IMR-90 (cell line): ENCODE data around the gene P4HA2. TPM values are rescaled to one million over a fixed set of nuclear protein-coding genes. Genes with fewer than 3 reads are reported as not detected.

ENCODE experiments used
- ATAC-seq: fragments of 200-7000 bp; cut with Tn5 transposase; 2 replicates; pipeline ENCODE4 v1.9.1; 2020; ENCODE audit warnings: low read depth, mild to moderate bottlenecking, moderate library complexity
- BruUV-seq: library from RNA; stranded (reverse); fragments of 400-500 nt; replicated peaks from 2 replicates; lab custom pipeline; 2021; lab: Mats Ljungman, UMichigan
- CTCF ChIA-PET: fragments of 300-600 bp; formaldehyde crosslinking; extraction: SDS; loops from one replicate; lab custom pipeline; 2021; ENCODE audit warnings: antibody characterized with exemption; lab: Yijun Ruan, JAX
- POLR2A ChIA-PET: fragments of 300-600 bp; sonication (Branson Sonifier 250); formaldehyde crosslinking; loops from one replicate; lab custom pipeline; 2022; ENCODE audit warnings: antibody characterized with exemption; ENCODE audit not compliant: unreplicated experiment; lab: Charles Lee
- DNase-seq: peaks from one replicate; pipeline ENCODE4 v3.0.0; 2013
- H2AFZ ChIP-seq: replicated peaks from 2 replicates; pipeline ENCODE3; 2013; ENCODE audit warnings: low read length, mild to moderate bottlenecking; ENCODE audit not compliant: poor library complexity
- H2AK5ac ChIP-seq: 2 replicates; pipeline ENCODE4 v1.6.1; 2013; ENCODE audit warnings: low read depth, low read length, inconsistent platforms
- H2AK9ac ChIP-seq: replicated peaks from 2 replicates; pipeline ENCODE3; 2013; ENCODE audit warnings: mild to moderate bottlenecking, low read depth, low read length, moderate library complexity; ENCODE audit not compliant: poor library complexity
- H2BK120ac ChIP-seq: 2 replicates; pipeline ENCODE4 v1.6.1; 2013; ENCODE audit warnings: low read depth, low read length, inconsistent platforms
- H2BK15ac ChIP-seq: 3 replicates; pipeline ENCODE4 v1.6.1; 2013; ENCODE audit warnings: low read depth, low read length, inconsistent platforms
- H2BK20ac ChIP-seq: 2 replicates; pipeline ENCODE4 v1.6.1; 2013; ENCODE audit warnings: low read depth, mild to moderate bottlenecking, inconsistent platforms, low read length, moderate library complexity
- H2BK5ac ChIP-seq: 2 replicates; pipeline ENCODE4 v1.6.1; 2013; ENCODE audit warnings: mild to moderate bottlenecking, low read depth, low read length, inconsistent platforms; ENCODE audit not compliant: poor library complexity, severe bottlenecking
- H3K14ac ChIP-seq: replicated peaks from 2 replicates; pipeline ENCODE4 v1.6.1; 2013; ENCODE audit warnings: low read depth, low read length, inconsistent platforms
- H3K18ac ChIP-seq: 2 replicates; pipeline ENCODE4 v1.6.1; 2013; ENCODE audit warnings: low read depth, low read length, control low read depth
- H3K23ac ChIP-seq: 2 replicates; pipeline ENCODE4 v1.6.1; 2013; ENCODE audit warnings: low read depth, low read length, inconsistent platforms
- H3K27ac ChIP-seq: 2 replicates; pipeline ENCODE4 v1.5.1; 2013; ENCODE audit warnings: mild to moderate bottlenecking, control low read depth, low read length; ENCODE audit not compliant: insufficient read depth
- H3K27me3 ChIP-seq: 2 replicates; pipeline ENCODE4 v1.6.1; 2013; ENCODE audit warnings: low read length; ENCODE audit not compliant: control insufficient read depth, insufficient read depth
- H3K36me3 ChIP-seq: 2 replicates; pipeline ENCODE4 v1.6.1; 2013; ENCODE audit warnings: low read length, mixed read lengths; ENCODE audit not compliant: control insufficient read depth, insufficient read depth
- H3K4ac ChIP-seq: 2 replicates; pipeline ENCODE4 v1.6.1; 2013; ENCODE audit warnings: low read depth, low read length, inconsistent platforms
- H3K4me1 ChIP-seq: 2 replicates; pipeline ENCODE4 v1.6.1; 2013; ENCODE audit warnings: low read length, mixed read lengths; ENCODE audit not compliant: control insufficient read depth, insufficient read depth
- H3K4me2 ChIP-seq: 2 replicates; pipeline ENCODE4 v1.6.1; 2013; ENCODE audit warnings: low read depth, mild to moderate bottlenecking, control low read depth, low read length, moderate library complexity
- H3K4me3 ChIP-seq: 2 replicates; pipeline ENCODE4 v1.5.1; 2013; ENCODE audit warnings: low read depth, mild to moderate bottlenecking, control low read depth, low read length, moderate library complexity; ENCODE audit not compliant: insufficient read depth
- H3K56ac ChIP-seq: 2 replicates; pipeline ENCODE4 v1.6.1; 2013; ENCODE audit warnings: low read length, inconsistent platforms; ENCODE audit not compliant: insufficient read depth; ENCODE audit errors: extremely low read depth
- H3K79me1 ChIP-seq, 2 experiments: 2 replicates each; pipeline ENCODE4 v1.6.1; 2013; ENCODE audit warnings: low read length in 2 of 2, inconsistent platforms in 1 of 2, low read depth in 1 of 2
- H3K9ac ChIP-seq: 2 replicates; pipeline ENCODE4 v1.6.1; 2013; ENCODE audit warnings: low read depth, low read length, control low read depth
- H3K9me1 ChIP-seq: 2 replicates; pipeline ENCODE4 v1.6.1; 2013; ENCODE audit warnings: low read length, inconsistent platforms; ENCODE audit not compliant: insufficient read depth
- H3K9me3 ChIP-seq: 2 replicates; pipeline ENCODE4 v1.6.1; 2013; ENCODE audit warnings: low read length; ENCODE audit not compliant: control insufficient read depth, insufficient read depth
- H4K20me1 ChIP-seq: 2 replicates; pipeline ENCODE4 v1.6.1; 2013; ENCODE audit warnings: low read length, inconsistent platforms; ENCODE audit not compliant: insufficient read depth
- H4K5ac ChIP-seq: 2 replicates; pipeline ENCODE4 v1.6.1; 2013; ENCODE audit warnings: mild to moderate bottlenecking, low read depth, low read length, control low read depth
- H4K8ac ChIP-seq, 2 experiments: 2 replicates each; pipeline ENCODE4 v1.6.1; 2013; ENCODE audit warnings: low read depth in 2 of 2, low read length in 2 of 2, control low read depth in 1 of 2, inconsistent platforms in 1 of 2
- H4K91ac ChIP-seq: 2 replicates; pipeline ENCODE4 v1.6.1; 2013; ENCODE audit warnings: low read depth, low read length, inconsistent platforms; ENCODE audit not compliant: insufficient read depth
- ELK1 ChIP-seq: fragments of 150-350 bp; IDR thresholded peaks from 2 replicates; pipeline ENCODE4 v1.6.1; 2016; ENCODE audit warnings: low read depth, mild to moderate bottlenecking, low read length, moderate library complexity, borderline replicate concordance
- FOS ChIP-seq: fragments of 150-350 bp; IDR thresholded peaks from 2 replicates; pipeline ENCODE4 v1.6.1; 2016; ENCODE audit warnings: low read depth, low read length
- WGBS, 2 experiments: methylation state at CpG; one replicate each; pipeline versions ENCODE4 v1.1.5 to v1.1.7; 2013; ENCODE audit warnings: missing lambda C conversion rate in 2 of 2; ENCODE audit not compliant: insufficient read length in 1 of 2; ENCODE audit errors: extremely low coverage in 2 of 2; 5-methylcytosine and 5-hydroxymethylcytosine counted together
- dilution Hi-C: fragments of 300-500 bp; cut with HindIII; formaldehyde crosslinking; loops from one replicate; pipeline ENCODE4 v1.14.3; 2018; ENCODE audit warnings: low sequenced_read_pairs; ENCODE audit not compliant: unreplicated experiment
- in situ Hi-C: fragments of 300-500 bp; cut with MboI; formaldehyde crosslinking; loops from 3 replicates; pipeline ENCODE4 v1.14.3; 2019; ENCODE audit warnings: low sequenced_read_pairs, inconsistent platforms, mixed read lengths
- intact Hi-C: fragments of 100-400 bp; cut with micrococcal nuclease; formaldehyde crosslinking; loops from 2 replicates; pipeline ENCODE4 v1.10.0; 2022
- polyA plus RNA-seq, 3 experiments: library from polyadenylated mRNA; depleted of rRNA; stranded (reverse); fragments of >200 nt; gene quantifications; 2 replicates each; pipeline ENCODE4 v1.2.3, GENCODE V29; 2012; ENCODE audit warnings: low replicate concordance in 1 of 3
- total RNA-seq: library from RNA; depleted of rRNA; stranded (reverse); fragments of >200 nt; gene quantifications from 2 replicates; pipeline ENCODE4 v1.2.3, GENCODE V29; 2012

P4HA2 gene
- total and polyA plus RNA-seq, 2 of the 4 experiments (the other 2 are of a cell fraction), result 186 to 225 TPM

- Histone ChIP-seq H3K4me3 (no peak overlapping the region), H2AK5ac (no peak overlapping the region), H3K14ac (no peak overlapping the region), H3K4ac (no peak overlapping the region), H2BK5ac (no peak overlapping the region), H4K8ac (no peak overlapping the region), H3K23ac (no peak overlapping the region), H2AK9ac (no peak overlapping the region), H2BK20ac (no peak overlapping the region), H3K27ac (no peak overlapping the region), H3K9me3 (no peaks in the 10 kb centered on the region), H3K4me2 (no peak overlapping the region), H2BK120ac (no peak overlapping the region), H4K91ac (no peak overlapping the region), H3K18ac (no peak overlapping the region), H2BK15ac (no peak overlapping the region), H3K9ac (no peak overlapping the region), H2AFZ (no peak overlapping the region), H4K5ac (no peak overlapping the region), H3K9me1 (0 out of 2 replicates have a peak, but pooled peaks cover 3% of the 10 kb centered on the region), H3K56ac (no peak overlapping the region), H3K27me3 (no peaks in the 10 kb centered on the region), H3K4me1 (peaks cover 2% of the 10 kb centered on the region; the same call in 1 of the 2 replicates), H3K36me3 (no peaks in the 10 kb centered on the region), H4K20me1 (no peaks in the 10 kb centered on the region), H3K79me1 (no peaks in the 10 kb centered on the region)
- BruUV-seq, result no TSS peak
- ATAC-seq (no peak), DNase-seq (peak; percentile 25)
- intact Hi-C loops (loop anchor here (5.0 kb wide), 2 partner anchors 184 to 204 kb away; partner anchors contain the start of gene SLC22A5), dilution Hi-C loops (no loop called here), in situ Hi-C loops (loop anchor here (5.0 kb wide), 1 partner anchor 116 kb away; no protein-coding TSS in a partner anchor)
- WGBS, 2 experiments, result no CpG with 5 or more reads among the region's 2 CpGs
- CTCF ChIA-PET, result no interaction called here
- TF ChIP-seq ELK1, result no peak
- TF ChIP-seq FOS, result no peak
- POLR2A ChIA-PET, result no interaction called here
Observed at GRCh38 chr5:132183723-132184122, 43.9 kb downstream of the P4HA2 start.
